Colon (tissue), 2 donors: ENCODE data around the gene KPNA4.
"Not testable (repeated sequence)": the region's sequence is repeated elsewhere in the genome, so short reads cannot be mapped to it uniquely, and the experiment has no call there.

Experiments used
- FAIRE-seq: peaks from 2 replicates; lab custom pipeline; 2012; peaks lifted over from hg19 to GRCh38; lab: Jason Lieb, UNC
- donor health status: control.
- donor health status: control.

The KPNA4 gene

GRCh38 chr3:160569894-160570652 lies 4.7 kb upstream of the KPNA4 start:
- FAIRE-seq: no peak

GRCh38 chr3:160568989-160569388 lies 3.6 kb upstream of the KPNA4 start:
- no peak for FAIRE-seq

DNA sequence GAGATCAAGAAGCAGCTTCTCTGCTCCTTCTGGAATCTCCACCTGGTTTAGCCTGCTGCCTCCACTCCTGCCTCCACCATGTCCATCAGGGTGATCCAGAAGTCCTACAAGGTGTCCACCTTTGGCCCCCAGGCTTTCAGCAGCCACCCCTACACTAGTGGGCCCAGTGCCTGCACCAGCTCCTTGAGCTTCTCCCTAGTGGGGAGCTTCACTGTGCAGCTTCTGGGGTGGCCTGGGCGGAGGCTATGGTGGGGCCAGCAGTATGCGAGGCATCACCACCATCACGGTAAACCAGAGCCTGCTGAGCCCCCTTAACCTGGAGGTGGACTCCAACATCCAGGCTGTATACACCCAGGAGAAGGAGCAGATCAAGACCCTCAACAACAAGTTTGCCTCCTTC lies 2.4 kb upstream of the KPNA4 start:
- no peak for FAIRE-seq

DNA sequence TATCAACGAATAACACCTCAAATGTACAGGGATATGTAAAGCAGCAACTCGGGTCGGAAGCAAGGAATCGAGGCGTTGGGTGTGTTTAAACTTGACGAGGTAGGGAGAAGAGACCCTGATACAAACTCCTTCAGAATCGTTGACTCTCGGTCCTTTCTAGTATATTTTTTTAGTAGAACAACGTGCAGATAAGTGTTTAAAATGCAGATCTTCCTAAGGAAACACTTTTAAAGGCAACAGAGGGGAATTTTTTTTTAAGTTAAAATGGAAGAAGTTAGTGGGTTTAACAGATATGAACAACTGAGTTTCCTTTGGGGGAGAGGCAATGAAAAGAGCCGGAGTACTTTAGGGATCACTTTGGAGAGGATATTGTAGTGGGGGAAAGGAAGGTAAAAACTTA lies 1.1 kb upstream of the KPNA4 start:
- FAIRE-seq: no peak

DNA sequence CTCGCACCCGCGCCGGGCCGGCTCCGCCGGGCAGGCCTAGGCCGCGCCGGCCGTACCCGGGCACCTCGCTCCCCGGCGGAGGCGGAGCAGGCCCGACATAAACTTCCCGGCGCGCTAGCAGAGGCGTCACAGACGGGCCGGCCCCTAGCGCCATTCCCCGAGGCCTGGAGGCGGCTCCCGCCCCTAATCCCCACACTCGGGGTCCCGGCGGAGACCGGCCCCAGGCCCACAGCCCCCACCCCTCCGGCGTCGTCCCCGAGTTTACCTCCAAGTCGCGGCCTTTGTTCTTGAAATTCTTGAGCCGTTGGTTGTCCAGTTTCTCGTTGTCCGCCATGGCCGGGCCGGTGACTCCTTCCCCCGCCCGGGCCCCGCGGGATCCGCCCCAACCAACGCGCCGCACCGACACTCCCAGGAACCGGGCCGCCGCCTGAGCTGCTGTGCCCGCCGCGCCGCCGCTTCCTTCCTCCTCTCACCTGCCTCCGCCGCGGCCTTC lies 376 bp downstream of the KPNA4 start:
- no peak for FAIRE-seq

DNA sequence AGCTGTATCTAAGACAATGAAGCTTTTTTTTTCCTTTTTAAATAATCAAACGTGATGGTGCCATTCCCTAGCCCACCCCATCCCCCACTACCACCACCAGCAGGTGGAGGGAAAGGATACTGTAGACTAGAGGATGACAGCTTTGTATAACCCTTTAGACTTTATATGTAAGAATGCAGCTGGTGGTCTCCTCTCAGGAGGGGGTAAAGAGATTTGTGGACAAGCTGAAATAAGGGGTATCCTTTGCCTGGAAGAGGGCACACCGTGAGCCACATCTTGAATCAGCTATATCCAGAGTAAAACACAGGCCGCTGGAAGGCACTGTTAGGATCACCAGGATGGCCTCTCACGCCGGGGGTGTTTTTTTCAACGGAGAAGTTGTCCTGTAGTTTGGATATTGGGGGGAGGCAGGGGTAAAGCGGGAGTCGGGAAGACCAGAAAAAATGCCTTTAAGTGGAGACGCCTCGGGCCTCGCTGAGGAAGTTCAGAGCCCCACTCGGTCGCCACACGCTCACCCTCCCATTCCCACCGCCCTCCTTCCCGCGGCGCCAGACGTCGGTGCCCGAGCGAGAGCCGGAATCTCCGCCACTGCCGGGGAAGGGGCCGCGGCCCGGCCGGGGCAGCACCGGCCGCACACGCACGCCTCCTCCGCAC lies 986 bp downstream of the KPNA4 start:
- FAIRE-seq: no peak

DNA sequence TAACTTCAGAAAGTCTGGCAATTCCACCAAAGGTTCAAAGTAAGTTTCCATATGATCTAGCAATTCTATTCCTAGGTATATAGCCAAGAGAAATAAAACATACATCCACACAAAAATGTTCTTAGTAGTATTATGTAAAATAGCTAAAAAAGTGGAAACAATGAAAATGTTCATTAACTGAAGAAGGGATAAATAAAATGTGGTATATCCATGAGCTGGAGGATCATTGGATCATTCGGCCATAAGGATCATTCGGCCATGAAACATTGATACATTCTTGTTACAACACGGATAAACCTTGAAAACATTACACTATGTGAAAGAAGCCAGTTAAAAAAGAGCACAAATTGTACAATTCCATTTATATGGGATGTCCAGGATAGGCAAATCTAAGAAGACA lies 2.4 kb downstream of the KPNA4 start:
- FAIRE-seq: no peak

- no peak for FAIRE-seq
Measured at GRCh38 chr3:160557571-160557970, 7.8 kb downstream of the KPNA4 start.

- no peak for FAIRE-seq
Measured at GRCh38 chr3:160556141-160556540, 9.2 kb downstream of the KPNA4 start.

DNA sequence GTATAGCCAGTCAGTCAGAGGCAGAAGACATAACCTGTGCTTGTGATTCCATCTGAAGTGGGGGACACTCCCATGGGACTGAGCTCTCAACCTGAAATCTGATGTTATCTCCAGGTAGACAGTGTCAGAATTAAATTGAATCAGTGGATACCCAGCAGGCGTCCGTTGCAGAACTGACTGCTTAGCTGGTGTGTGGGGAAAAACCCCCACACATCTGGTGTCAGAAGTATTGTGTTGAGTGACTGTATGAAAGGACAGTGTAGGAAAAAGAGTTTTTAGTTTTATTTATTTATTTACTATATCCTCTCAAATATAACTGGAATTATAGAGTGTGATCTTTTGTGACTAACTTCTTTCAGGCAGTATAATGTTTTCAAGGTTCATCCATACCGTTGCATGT lies 10.4 kb downstream of the KPNA4 start:
- no peak for FAIRE-seq

DNA sequence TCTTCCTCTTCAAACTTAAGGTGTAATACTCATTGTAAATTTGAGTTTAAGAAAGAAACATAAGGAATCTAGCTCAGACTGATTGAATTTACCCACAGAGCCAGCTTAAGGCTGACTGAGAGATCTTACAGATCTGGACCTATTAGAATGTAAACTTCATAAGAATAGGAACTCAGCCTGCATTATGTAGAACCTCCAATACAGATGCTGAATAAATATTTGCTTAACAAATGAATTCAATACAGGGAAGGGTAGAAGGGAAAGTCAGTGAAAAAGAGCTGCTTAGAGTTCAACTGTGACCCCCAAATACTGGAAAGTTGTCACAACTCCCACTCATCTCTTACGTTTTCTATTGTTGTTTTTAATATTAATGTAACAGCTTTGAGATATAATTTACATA lies 11.5 kb downstream of the KPNA4 start:
- no peak for FAIRE-seq

DNA sequence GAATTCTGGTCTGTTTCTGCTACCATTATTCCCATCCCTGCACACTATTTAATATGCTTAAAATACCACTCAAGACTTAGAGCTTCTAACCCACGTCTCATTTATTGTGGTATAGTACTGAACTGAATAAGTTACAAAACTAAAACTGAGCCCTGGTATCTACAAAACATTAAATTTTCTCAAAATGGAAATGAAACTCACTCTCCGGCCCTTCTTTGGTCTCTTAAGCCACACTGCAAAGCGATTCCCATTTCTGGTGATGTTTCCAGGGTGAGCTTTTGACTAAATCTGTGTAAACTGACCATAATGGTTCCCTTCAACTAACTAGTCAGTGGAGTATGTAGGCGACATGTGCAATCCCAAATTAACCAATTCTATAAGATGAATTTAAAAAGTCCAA lies 18.6 kb downstream of the KPNA4 start:
- no peak for FAIRE-seq

DNA sequence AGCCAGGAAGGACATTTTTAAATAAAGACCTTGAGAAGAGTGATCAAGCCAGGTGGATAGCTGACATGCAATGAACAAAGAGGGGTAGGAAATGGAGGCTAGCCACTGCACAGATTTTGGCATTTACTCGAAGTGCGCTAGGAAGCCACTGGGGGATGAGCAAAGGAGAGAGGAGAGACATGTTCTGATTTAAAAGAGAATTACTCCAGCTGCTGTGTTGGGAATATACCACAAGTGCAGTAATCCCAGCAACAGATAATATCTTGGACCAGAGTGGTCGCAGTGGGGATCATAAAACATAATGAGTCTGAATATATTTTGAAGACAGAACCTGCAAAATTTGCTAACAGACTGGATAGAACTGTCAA lies 19.9 kb downstream of the KPNA4 start:
- no peak for FAIRE-seq

DNA sequence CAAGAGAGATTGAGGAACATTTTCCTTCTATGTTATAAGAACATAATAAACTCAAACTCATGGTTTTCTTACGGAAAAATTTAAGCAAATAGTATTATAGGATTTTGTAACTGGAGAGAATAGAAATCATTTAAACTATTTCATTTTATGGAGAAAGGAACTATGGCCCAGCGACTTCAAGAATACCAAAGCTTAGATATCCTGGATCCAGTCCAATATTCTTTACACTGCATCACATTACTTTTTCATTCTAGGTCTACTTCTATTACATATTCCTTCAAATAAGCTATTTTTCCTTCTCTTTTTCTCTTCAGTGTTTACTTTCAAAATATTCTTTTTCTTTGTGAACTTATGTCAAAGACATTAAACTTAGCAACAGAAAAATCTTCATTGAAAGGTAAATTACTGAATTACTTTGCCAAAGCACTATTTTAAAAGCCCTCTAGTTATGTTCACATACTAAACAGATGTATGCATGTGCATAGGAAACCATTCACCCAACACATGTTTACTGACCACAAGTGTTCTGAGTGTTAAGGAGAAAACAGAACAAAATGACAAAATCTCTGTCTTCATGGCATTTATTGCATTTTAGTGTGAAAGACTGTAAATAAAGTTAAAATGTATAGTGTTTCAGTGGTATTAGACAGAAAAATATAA lies 20.4 kb downstream of the KPNA4 start:
- FAIRE-seq: no peak

GRCh38 chr3:160540551-160540950 lies 24.8 kb downstream of the KPNA4 start:
- no peak for FAIRE-seq

GRCh38 chr3:160538895-160539294 lies 26.5 kb downstream of the KPNA4 start:
- no peak for FAIRE-seq

DNA sequence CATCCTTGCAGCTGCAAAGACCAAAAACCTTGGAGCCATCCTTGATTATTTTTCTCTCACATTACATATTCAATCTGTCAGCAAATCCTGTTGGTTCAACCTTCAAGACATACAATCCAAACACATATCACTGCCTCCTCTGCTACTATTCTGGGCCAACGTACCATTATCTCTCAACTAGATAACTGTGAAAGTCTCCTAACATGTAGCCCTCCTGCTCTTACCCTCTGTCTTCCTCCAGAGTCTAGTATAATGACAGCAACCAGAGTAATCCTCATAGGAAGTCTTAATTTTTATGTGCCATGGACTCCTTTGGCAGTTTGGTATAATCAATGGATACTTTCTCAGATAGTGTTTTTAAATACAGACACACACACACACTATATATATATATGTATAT lies 27.6 kb downstream of the KPNA4 start:
- no peak for FAIRE-seq

- no peak for FAIRE-seq
Measured at GRCh38 chr3:160532371-160532770, 33.0 kb downstream of the KPNA4 start.

- FAIRE-seq: no peak
Measured at GRCh38 chr3:160531311-160531710, 34.1 kb downstream of the KPNA4 start.

- FAIRE-seq: not testable (repeated sequence)
Measured at GRCh38 chr3:160516391-160516790, 49.0 kb downstream of the KPNA4 start.

- no peak for FAIRE-seq
Measured at GRCh38 chr3:160501325-160501724, 64.0 kb downstream of the KPNA4 start.

- no peak for FAIRE-seq
Measured at GRCh38 chr3:160498202-160498601, 67.2 kb downstream of the KPNA4 start.

DNA sequence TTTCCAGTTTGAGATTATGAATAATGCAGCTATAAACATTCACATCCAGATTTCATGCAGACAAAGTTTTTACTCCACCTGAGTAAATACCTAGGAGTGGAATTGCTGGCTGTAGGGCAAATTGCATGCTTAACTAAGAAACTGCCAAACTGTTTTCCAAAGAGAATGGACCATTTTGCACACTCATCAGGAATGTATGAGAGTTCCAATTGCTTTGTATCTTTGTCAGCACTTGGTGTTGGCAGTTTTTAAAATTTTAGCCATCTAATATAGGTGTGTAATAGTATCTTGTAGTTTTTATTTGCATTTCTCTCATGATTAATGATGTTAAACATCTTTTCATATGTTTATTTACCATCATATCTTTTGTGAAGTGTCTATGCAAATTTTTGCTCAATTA lies 75.2 kb downstream of the KPNA4 start:
- FAIRE-seq: no peak
